ENCODE measurements around the gene GEMIN5. TPM values are rescaled to one million over a fixed set of nuclear protein-coding genes. Genes with fewer than 3 reads are reported as not detected.

The GEMIN5 gene
- total RNA-seq, 1 donor from 2014 or later: 12.2 TPM

GRCh38 chr5:154895606-154896561 is 42.1 kb downstream of the GEMIN5 start:
- no peak for DNase-seq (ENCODE audit: low read depth in 2 of 2)

GRCh38 chr5:154893381-154893780 is 44.6 kb downstream of the GEMIN5 start:
- DNase-seq (ENCODE audit: low read depth in 2 of 2): no peak

GRCh38 chr5:154892369-154892771 is 45.6 kb downstream of the GEMIN5 start:
- peak in 1 of 2 donors; percentile 51 for DNase-seq (ENCODE audit: low read depth in 2 of 2)

GRCh38 chr5:154885439-154885838 is 52.6 kb downstream of the GEMIN5 start:
- DNase-seq (ENCODE audit: low read depth in 2 of 2): no peak

- no peak for DNase-seq (ENCODE audit: low read depth in 2 of 2)
These were observed 53.6 kb downstream of the GEMIN5 start for GRCh38 chr5:154884424-154884823.

- peak; percentile 42 to 68 for DNase-seq (ENCODE audit: low read depth in 2 of 2)
These were observed 56.0 kb downstream of the GEMIN5 start for GRCh38 chr5:154881986-154882385.

GRCh38 chr5:154878642-154879335 is 59.2 kb downstream of the GEMIN5 start:
- DNase-seq (ENCODE audit: low read depth in 2 of 2): no peak

GRCh38 chr5:154873791-154874331 is 64.2 kb downstream of the GEMIN5 start:
- no peak for DNase-seq (ENCODE audit: low read depth in 2 of 2)

GRCh38 chr5:154871734-154872133 is 66.3 kb downstream of the GEMIN5 start:
- DNase-seq (ENCODE audit: low read depth in 2 of 2): no peak

GRCh38 chr5:154868702-154869101 is 69.3 kb downstream of the GEMIN5 start:
- no peak for DNase-seq (ENCODE audit: low read depth in 2 of 2)

GRCh38 chr5:154866841-154867240 is 71.2 kb downstream of the GEMIN5 start:
- no peak for DNase-seq (ENCODE audit: low read depth in 2 of 2)

- no peak for DNase-seq (ENCODE audit: low read depth in 2 of 2)
These were observed 72.4 kb downstream of the GEMIN5 start for GRCh38 chr5:154865466-154866184.

- DNase-seq (ENCODE audit: low read depth in 2 of 2): no peak
These were observed 74.5 kb downstream of the GEMIN5 start for GRCh38 chr5:154863291-154864080.

- no peak for DNase-seq (ENCODE audit: low read depth in 2 of 2)
These were observed 75.2 kb downstream of the GEMIN5 start for GRCh38 chr5:154862766-154863165.

GRCh38 chr5:154861946-154862345 is 76.1 kb downstream of the GEMIN5 start:
- no peak for DNase-seq (ENCODE audit: low read depth in 2 of 2)

- no peak for DNase-seq (ENCODE audit: low read depth in 2 of 2)
These were observed 77.2 kb downstream of the GEMIN5 start for GRCh38 chr5:154860765-154861164.

- peak in 1 of 2 donors; percentile 26 for DNase-seq (ENCODE audit: low read depth in 2 of 2)
These were observed 77.9 kb downstream of the GEMIN5 start for GRCh38 chr5:154860123-154860522.

- peak in 1 of 2 donors; percentile 19 for DNase-seq (ENCODE audit: low read depth in 2 of 2)
These were observed 78.8 kb downstream of the GEMIN5 start for GRCh38 chr5:154858972-154859871.

GRCh38 chr5:154858297-154858971 is 79.6 kb downstream of the GEMIN5 start, which contains the start of gene CNOT8:
TSS of gene CNOT8 (plus strand) at chr5:154858627. CDS start at chr5:154863279, 4,652 bp downstream.
- DNase-seq (ENCODE audit: low read depth in 2 of 2): peak; percentile 97 to 99

All from dermis microvascular lymphatic vessel endothelial cell (primary cell).